GM18505 (cell line): ENCODE data around the gene LYPD5.
A peak's percentile ranks its signal among the peaks of the same experiment; 100 is the strongest.
"Not testable (repeated sequence)": the region's sequence is repeated elsewhere in the genome, so short reads cannot be mapped to it uniquely, and the experiment has no call there.

Experiments
- ATAC-seq: cut with Tn5 transposase; IDR thresholded peaks from one replicate; pipeline ENCODE4 v1.9.1; 2021; ENCODE audit not compliant: unreplicated experiment
- POLR2A ChIP-seq: IDR thresholded peaks from 4 replicates; pipeline ENCODE4 v1.6.1; 2011; ENCODE audit warnings: borderline replicate concordance; ENCODE audit not compliant: insufficient read depth, insufficient read length; ENCODE audit errors: extremely low read depth

LYPD5 gene

GRCh38 chr19:43777163-43777695 is 25.0 kb downstream of the LYPD5 start:
- no peak for TF ChIP-seq POLR2A
- ATAC-seq = no peak

GRCh38 chr19:43776286-43776685 is 26.0 kb downstream of the LYPD5 start:
- ATAC-seq = no peak

GRCh38 chr19:43775299-43775890 is 26.9 kb downstream of the LYPD5 start:
- no peak for ATAC-seq
- TF ChIP-seq POLR2A = no peak

More at GRCh38 chr19:43776286-43776685, 26.0 kb downstream of the LYPD5 start:
- no peak for TF ChIP-seq POLR2A

DNA sequence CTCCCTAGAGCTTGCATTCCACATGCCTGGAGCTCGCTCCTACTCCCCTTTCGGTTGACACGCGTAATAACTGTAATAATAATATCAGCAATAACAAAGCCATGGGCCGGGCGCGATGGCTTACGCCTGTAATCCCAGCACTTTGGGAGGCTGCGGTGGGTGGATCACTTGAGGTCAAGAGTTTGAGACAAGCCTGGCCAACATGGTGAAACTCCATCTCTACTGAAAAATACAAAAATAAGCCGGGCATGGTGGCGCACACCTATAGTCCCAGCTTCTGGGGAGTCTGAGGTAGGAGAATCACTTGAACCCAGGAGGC is 27.3 kb downstream of the LYPD5 start:
- ATAC-seq = not testable (repeated sequence)

- TF ChIP-seq POLR2A = no peak
- ATAC-seq = no peak
Measured at GRCh38 chr19:43774103-43774939, 27.9 kb downstream of the LYPD5 start.

GRCh38 chr19:43773725-43774102 is 28.5 kb downstream of the LYPD5 start:
- no peak for ATAC-seq
- TF ChIP-seq POLR2A = no peak

DNA sequence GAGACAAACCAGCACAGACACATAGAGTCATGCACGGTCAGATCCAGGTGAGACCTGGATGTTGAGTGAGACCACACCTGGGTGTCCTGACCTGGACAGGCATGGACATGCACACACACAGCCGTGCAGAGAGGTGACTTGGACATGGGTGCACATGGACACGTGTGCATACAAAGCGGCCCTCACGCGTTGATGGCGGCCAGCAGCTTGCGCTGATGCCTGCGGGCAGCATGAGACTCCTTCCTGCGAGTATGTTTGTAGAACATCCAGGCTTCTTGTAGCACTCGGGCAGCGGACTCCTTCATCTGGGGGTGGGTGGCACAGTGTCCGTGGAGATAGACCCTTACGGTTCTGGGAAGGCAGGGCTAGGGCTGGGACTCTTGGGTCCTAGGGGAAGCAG is 33.0 kb downstream of the LYPD5 start:
- ATAC-seq = no peak
- TF ChIP-seq POLR2A = no peak

GRCh38 chr19:43768273-43769050 is 33.8 kb downstream of the LYPD5 start:
- no peak for ATAC-seq
- no peak for TF ChIP-seq POLR2A

DNA sequence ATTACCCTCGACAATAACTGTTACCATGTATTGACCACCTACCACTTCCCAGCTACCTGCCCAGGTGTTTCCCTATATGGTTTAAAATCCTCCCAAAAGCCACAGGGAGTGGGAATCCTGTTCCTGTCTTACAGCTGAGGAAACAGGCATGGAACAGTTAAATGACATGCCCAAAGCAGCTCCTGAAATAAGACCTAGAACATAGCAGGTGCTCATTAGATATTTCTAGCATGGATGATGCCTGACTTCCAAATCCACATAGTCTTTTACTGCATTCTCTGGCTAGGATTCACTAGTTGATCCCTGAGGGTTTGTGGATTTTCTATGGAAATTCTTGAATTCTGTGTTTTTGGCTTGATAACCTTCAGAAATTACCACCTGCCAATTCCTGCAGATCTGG is 34.4 kb downstream of the LYPD5 start:
- no peak for TF ChIP-seq POLR2A
- no peak for ATAC-seq

DNA sequence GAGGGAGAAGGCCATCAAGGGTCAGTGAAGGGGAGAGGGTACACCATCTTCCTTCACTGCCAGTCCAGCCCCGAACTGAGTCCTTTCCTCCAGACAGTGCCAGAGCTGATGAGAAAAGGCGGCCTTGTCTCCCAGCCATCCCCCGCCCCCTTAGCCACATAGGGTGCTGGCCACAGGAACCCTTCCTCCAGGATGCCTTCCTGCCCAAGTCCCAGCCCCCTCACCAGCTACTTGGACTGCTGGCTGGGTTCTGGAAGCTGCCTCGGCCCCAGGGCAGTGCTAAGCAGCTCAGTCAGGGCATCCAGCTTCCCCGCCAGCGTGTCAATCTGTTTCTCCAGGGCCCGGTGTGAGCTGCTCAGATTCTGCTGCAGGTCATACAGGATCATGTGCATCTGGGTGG is 34.9 kb downstream of the LYPD5 start:
- no peak for TF ChIP-seq POLR2A
- no peak for ATAC-seq

- ATAC-seq = no peak
- no peak for TF ChIP-seq POLR2A
Measured at GRCh38 chr19:43766755-43767043, 35.5 kb downstream of the LYPD5 start.

- peak; percentile 68 for ATAC-seq
- peak; percentile 57 for TF ChIP-seq POLR2A
Measured at GRCh38 chr19:43765109-43765876, 37.0 kb downstream of the LYPD5 start.

GRCh38 chr19:43764684-43765083 is 37.6 kb downstream of the LYPD5 start:
- ATAC-seq = not testable (repeated sequence)

DNA sequence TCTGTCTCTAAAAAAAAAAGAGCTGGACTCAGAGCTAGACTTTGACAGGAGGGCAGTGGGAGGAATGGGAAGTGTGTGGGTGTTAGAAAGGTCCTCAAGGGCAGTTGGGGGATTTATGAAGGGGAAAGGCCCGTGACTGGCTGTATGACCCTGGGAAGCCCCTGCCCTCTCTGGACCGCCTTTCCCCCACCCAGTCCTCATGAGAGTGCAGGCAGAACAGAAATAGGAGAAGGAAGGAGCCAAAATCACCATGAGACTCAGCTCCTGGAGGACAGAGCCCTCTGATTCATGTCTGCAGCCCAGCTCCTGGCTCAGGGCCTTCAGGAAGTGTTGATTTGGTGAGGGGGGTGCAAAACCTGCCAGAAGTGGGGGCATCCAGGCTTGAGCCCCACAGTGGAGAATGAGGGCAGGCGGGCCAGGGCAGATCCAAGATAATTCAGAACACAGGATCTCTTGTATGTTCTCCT is 38.7 kb downstream of the LYPD5 start:
- peak; percentile 56 for TF ChIP-seq POLR2A
- ATAC-seq = no peak

DNA sequence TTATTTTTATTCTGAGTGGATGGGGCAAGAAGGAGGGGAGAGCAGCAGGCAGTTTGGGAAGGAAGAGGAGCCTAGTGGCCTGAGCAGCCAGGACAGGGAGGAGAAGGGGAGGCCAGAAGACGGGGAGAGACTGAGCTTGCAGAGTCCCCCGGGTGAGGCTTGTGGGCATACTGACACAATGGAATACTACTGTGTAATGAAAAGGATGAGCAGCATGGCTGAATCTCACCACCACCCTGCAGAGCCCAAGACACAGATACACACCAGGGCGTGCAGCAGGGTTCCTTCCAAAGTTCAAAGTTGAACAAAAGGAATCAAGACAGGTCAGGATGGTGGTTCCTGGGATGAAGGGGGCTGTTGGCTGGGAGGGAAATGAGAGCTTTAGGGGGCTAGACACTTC is 39.4 kb downstream of the LYPD5 start:
- TF ChIP-seq POLR2A = no peak
- no peak for ATAC-seq
